Activated CD4-positive, alpha-beta memory T cell treated with anti-CD3 and anti-CD28 coated beads for 36 hours (primary cell): ENCODE results near the gene KIF1B. TPM values are rescaled to one million over a fixed set of nuclear protein-coding genes. Genes with fewer than 3 reads are reported as not detected.
"Not testable (repeated sequence)": the region's sequence is repeated elsewhere in the genome, so short reads cannot be mapped to it uniquely, and the experiment has no call there.

Experiments
- CTCF ChIA-PET: fragments of 350-600 bp; sonication (Branson Sonifier 250); formaldehyde crosslinking; loops from one replicate; lab custom pipeline; 2021; ENCODE audit warnings: antibody characterized with exemption, inconsistent platforms; lab: Charles Lee
- POLR2A ChIA-PET: fragments of 350-600 bp; sonication (Branson Sonifier 250); formaldehyde crosslinking; loops from one replicate; lab custom pipeline; 2021; ENCODE audit warnings: antibody characterized with exemption; lab: Charles Lee
- DNase-seq: peaks from one replicate; pipeline ENCODE4 v3.0.0-alpha.2; 2020
- H3K27ac Mint-ChIP-seq: one replicate; pipeline ENCODE4 v1.8.0; 2021; ENCODE audit warnings: mixed read lengths
- H3K27me3 Mint-ChIP-seq: one replicate; pipeline ENCODE4 v1.8.0; 2021; ENCODE audit warnings: mixed read lengths
- H3K36me3 Mint-ChIP-seq: one replicate; pipeline ENCODE4 v1.8.0; 2021; ENCODE audit warnings: mixed read lengths
- H3K4me1 Mint-ChIP-seq: one replicate; pipeline ENCODE4 v1.8.0; 2021; ENCODE audit warnings: low read depth, mixed read lengths
- H3K4me3 Mint-ChIP-seq: one replicate; pipeline ENCODE4 v1.8.0; 2021; ENCODE audit warnings: mild to moderate bottlenecking, mixed read lengths
- H3K9me3 Mint-ChIP-seq: one replicate; pipeline ENCODE4 v1.8.0; 2021; ENCODE audit warnings: mixed read lengths
- intact Hi-C: fragments of 100-400 bp; cut with micrococcal nuclease; formaldehyde crosslinking; loops from one replicate; pipeline ENCODE4 v1.15.1; 2023
- total RNA-seq, 2 experiments: library from RNA; stranded (reverse); gene quantifications; one replicate each; pipeline ENCODE4 v1.2.3, GENCODE V29; 2021

The KIF1B gene
- total RNA-seq, 2 experiments from 2014 or later = 16.8 to 17.4 TPM

GRCh38 chr1:10399444-10399941 lies 189.1 kb downstream of the KIF1B start:
- H3K36me3 Mint-ChIP-seq = peaks cover 21% of the 10 kb centered on the region
- no peaks in the 10 kb centered on the region for H3K27me3 Mint-ChIP-seq
- peak overlapping the region; percentile 55 for H3K27ac Mint-ChIP-seq
- POLR2A ChIA-PET = no interaction called here
- peak overlapping the region; percentile 84 for H3K4me3 Mint-ChIP-seq
- CTCF ChIA-PET = interaction anchor here (0.7 to 1.8 kb wide), 5 partner anchors 11 to 189 kb away, joined by 3 to 7 read pairs (median 4); partner anchors contain the start of genes CENPS and KIF1B
- no peaks in the 10 kb centered on the region for H3K9me3 Mint-ChIP-seq
- peaks cover 25% of the 10 kb centered on the region for H3K4me1 Mint-ChIP-seq
- intact Hi-C loops = loop anchor here (2.0 kb wide), 2 partner anchors 75 to 367 kb away; partner anchors contain the start of genes PEX14 and UBE4B
- DNase-seq = no peak

- intact Hi-C loops = no loop called here
- Mint-ChIP-seq H3K9me3 (no peaks in the 10 kb centered on the region), H3K4me3 (peak overlapping the region; percentile 84), H3K27me3 (no peaks in the 10 kb centered on the region), H3K4me1 (peaks cover 25% of the 10 kb centered on the region), H3K36me3 (peaks cover 23% of the 10 kb centered on the region), H3K27ac (no peak overlapping the region)
- POLR2A ChIA-PET = no interaction called here
- CTCF ChIA-PET = interaction anchor here (0.7 to 1.8 kb wide), 4 partner anchors 12 to 190 kb away, joined by 3 to 7 read pairs (median 4); partner anchors contain the start of genes CENPS and KIF1B
- DNase-seq = no peak
Measured at GRCh38 chr1:10400013-10400412, 189.6 kb downstream of the KIF1B start.

GRCh38 chr1:10401281-10401680 lies 190.9 kb downstream of the KIF1B start:
- intact Hi-C loops = no loop called here
- no peaks in the 10 kb centered on the region for H3K27me3 Mint-ChIP-seq
- no peak overlapping the region for H3K27ac Mint-ChIP-seq
- DNase-seq = no peak
- H3K4me3 Mint-ChIP-seq = no peak overlapping the region
- CTCF ChIA-PET = no interaction called here
- POLR2A ChIA-PET = no interaction called here
- H3K4me1 Mint-ChIP-seq = peaks cover 25% of the 10 kb centered on the region
- no peaks in the 10 kb centered on the region for H3K9me3 Mint-ChIP-seq
- peaks cover 23% of the 10 kb centered on the region for H3K36me3 Mint-ChIP-seq

- intact Hi-C loops = no loop called here
- no peaks in the 10 kb centered on the region for H3K27me3 Mint-ChIP-seq
- DNase-seq = no peak
- ChIA-PET POLR2A (no interaction called here), CTCF (no interaction called here)
- H3K4me1 Mint-ChIP-seq = peaks cover 25% of the 10 kb centered on the region
- no peaks in the 10 kb centered on the region for H3K9me3 Mint-ChIP-seq
- H3K4me3 Mint-ChIP-seq = no peak overlapping the region
- no peak overlapping the region for H3K27ac Mint-ChIP-seq
- peaks cover 27% of the 10 kb centered on the region for H3K36me3 Mint-ChIP-seq
Measured at GRCh38 chr1:10402729-10403274, 192.4 kb downstream of the KIF1B start.

GRCh38 chr1:10407201-10407600 lies 196.8 kb downstream of the KIF1B start:
- DNase-seq = no peak
- H3K4me3 Mint-ChIP-seq = no peak overlapping the region
- peaks cover 10% of the 10 kb centered on the region for H3K4me1 Mint-ChIP-seq
- H3K27me3 Mint-ChIP-seq = no peaks in the 10 kb centered on the region
- no peaks in the 10 kb centered on the region for H3K9me3 Mint-ChIP-seq
- peaks cover 47% of the 10 kb centered on the region for H3K36me3 Mint-ChIP-seq
- POLR2A ChIA-PET = no interaction called here
- intact Hi-C loops = no loop called here
- CTCF ChIA-PET = interaction anchor here (0.6 kb wide), 1 partner anchor 149 kb away, joined by 3 read pairs; no protein-coding TSS in a partner anchor
- H3K27ac Mint-ChIP-seq = no peak overlapping the region

GRCh38 chr1:10415211-10415930 lies 205.0 kb downstream of the KIF1B start:
- H3K4me3 Mint-ChIP-seq = no peak overlapping the region
- ChIA-PET POLR2A (no interaction called here), CTCF (interaction anchor here (0.6 to 1.0 kb wide), 2 partner anchors 80 to 276 kb away, joined by 3 read pairs; no protein-coding TSS in a partner anchor)
- H3K4me1 Mint-ChIP-seq = peaks cover 4% of the 10 kb centered on the region
- intact Hi-C loops = no loop called here
- H3K36me3 Mint-ChIP-seq = peaks cover 54% of the 10 kb centered on the region
- no peak for DNase-seq
- H3K9me3 Mint-ChIP-seq = no peaks in the 10 kb centered on the region
- no peaks in the 10 kb centered on the region for H3K27me3 Mint-ChIP-seq
- peak overlapping the region; percentile 82 for H3K27ac Mint-ChIP-seq

- ChIA-PET CTCF (interaction anchor here (0.6 to 1.0 kb wide), 2 partner anchors 79 to 277 kb away, joined by 3 read pairs; no protein-coding TSS in a partner anchor), POLR2A (interaction anchor here (0.6 kb wide), 1 partner anchor 440 kb away, joined by 3 read pairs; no protein-coding TSS in a partner anchor)
- H3K4me3 Mint-ChIP-seq, H3K4me1 Mint-ChIP-seq, H3K27me3 Mint-ChIP-seq, H3K27ac Mint-ChIP-seq, intact Hi-C loops, H3K9me3 Mint-ChIP-seq, DNase-seq: not testable (repeated sequence)
- peaks cover 52% of the 10 kb centered on the region for H3K36me3 Mint-ChIP-seq
Measured at GRCh38 chr1:10415967-10416366, 205.6 kb downstream of the KIF1B start.

- POLR2A ChIA-PET = not testable (repeated sequence)
- H3K36me3 Mint-ChIP-seq = peaks cover 32% of the 10 kb centered on the region
Measured at GRCh38 chr1:10418741-10419140, 208.4 kb downstream of the KIF1B start.

GRCh38 chr1:10419351-10419750 lies 209.0 kb downstream of the KIF1B start:
- Mint-ChIP-seq H3K27me3 (no peaks in the 10 kb centered on the region), H3K4me3 (no peak overlapping the region), H3K36me3 (peaks cover 32% of the 10 kb centered on the region), H3K4me1 (peaks cover 4% of the 10 kb centered on the region), H3K27ac (no peak overlapping the region), H3K9me3 (no peaks in the 10 kb centered on the region)
- ChIA-PET POLR2A (no interaction called here), CTCF (no interaction called here)
- no peak for DNase-seq
- intact Hi-C loops = no loop called here

More at GRCh38 chr1:10418741-10419140, 208.4 kb downstream of the KIF1B start:
- H3K27me3 Mint-ChIP-seq, DNase-seq, H3K4me1 Mint-ChIP-seq, CTCF ChIA-PET, H3K27ac Mint-ChIP-seq, H3K9me3 Mint-ChIP-seq, H3K4me3 Mint-ChIP-seq, intact Hi-C loops: not testable (repeated sequence)

- no peak for DNase-seq
- H3K36me3 Mint-ChIP-seq = peaks cover 19% of the 10 kb centered on the region
- H3K27me3 Mint-ChIP-seq = no peaks in the 10 kb centered on the region
- no peak overlapping the region for H3K4me3 Mint-ChIP-seq
- intact Hi-C loops = no loop called here
- no peaks in the 10 kb centered on the region for H3K4me1 Mint-ChIP-seq
- H3K9me3 Mint-ChIP-seq = no peaks in the 10 kb centered on the region
- no peak overlapping the region for H3K27ac Mint-ChIP-seq
- ChIA-PET POLR2A (no interaction called here), CTCF (no interaction called here)
Measured at GRCh38 chr1:10421637-10422036, 211.3 kb downstream of the KIF1B start.

GRCh38 chr1:10424034-10424433 lies 213.7 kb downstream of the KIF1B start:
- ChIA-PET CTCF (no interaction called here), POLR2A (no interaction called here)
- Mint-ChIP-seq H3K36me3 (peaks cover 9% of the 10 kb centered on the region), H3K9me3 (no peaks in the 10 kb centered on the region), H3K4me3 (no peak overlapping the region), H3K4me1 (peaks cover 2% of the 10 kb centered on the region), H3K27ac (no peak overlapping the region), H3K27me3 (no peaks in the 10 kb centered on the region)
- intact Hi-C loops = no loop called here
- DNase-seq = no peak

- no peak for DNase-seq
- ChIA-PET POLR2A (no interaction called here), CTCF (no interaction called here)
- peaks cover 2% of the 10 kb centered on the region for H3K4me1 Mint-ChIP-seq
- H3K9me3 Mint-ChIP-seq = no peaks in the 10 kb centered on the region
- H3K27me3 Mint-ChIP-seq = no peaks in the 10 kb centered on the region
- H3K4me3 Mint-ChIP-seq = no peak overlapping the region
- H3K36me3 Mint-ChIP-seq = peaks cover 4% of the 10 kb centered on the region
- H3K27ac Mint-ChIP-seq = no peak overlapping the region
- intact Hi-C loops = no loop called here
Measured at GRCh38 chr1:10424651-10425050, 214.3 kb downstream of the KIF1B start.
